Stimulated activated effector memory CD8-positive, alpha-beta T cell treated with anti-CD3 and anti-CD28 coated beads, Interleukin-12 subunit alpha, Interleukin-12 subunit beta, amount 100 ng/mL, for 72 hours (primary cell): ENCODE measurements around the gene B9D2.
A peak's percentile ranks its signal among the peaks of the same experiment; 100 is the strongest.
"Not testable (repeated sequence)": the region's sequence is repeated elsewhere in the genome, so short reads cannot be mapped to it uniquely, and the experiment has no call there.

Experiments used
- ATAC-seq: fragments of 150-1000 bp; cut with Tn5 transposase; 2 replicates; pipeline ENCODE4 v1.10.0; 2021
- DNase-seq, 2 donors: peaks; one replicate each; pipeline ENCODE4 v3.0.0; 2021 to 2022; ENCODE audit warnings: low spot score in 2 of 2
- H3K27ac Mint-ChIP-seq: one replicate; pipeline ENCODE4 v1.8.0; 2022; ENCODE audit warnings: mild to moderate bottlenecking, mixed read lengths
- H3K36me3 Mint-ChIP-seq: one replicate; pipeline ENCODE4 v1.8.0; 2022; ENCODE audit warnings: mild to moderate bottlenecking, mixed read lengths
- H3K4me1 Mint-ChIP-seq: one replicate; pipeline ENCODE4 v1.8.0; 2022; ENCODE audit warnings: mixed read lengths
- H3K4me3 Mint-ChIP-seq: one replicate; pipeline ENCODE4 v1.8.0; 2022; ENCODE audit warnings: mild to moderate bottlenecking, mixed read lengths
- H3K9me3 Mint-ChIP-seq: one replicate; pipeline ENCODE4 v1.8.0; 2022; ENCODE audit warnings: mixed read lengths

The B9D2 gene

GRCh38 chr19:41371541-41371940 lies 7.6 kb upstream of the B9D2 start:
- ATAC-seq, result no peak

GRCh38 chr19:41371119-41371518 lies 7.2 kb upstream of the B9D2 start:
- Mint-ChIP-seq H3K27ac (peak overlapping the region; percentile 79), H3K4me1 (peaks cover 12% of the 10 kb centered on the region)
- not testable (repeated sequence) for DNase-seq, H3K4me3 Mint-ChIP-seq, H3K36me3 Mint-ChIP-seq, H3K9me3 Mint-ChIP-seq, ATAC-seq

More at GRCh38 chr19:41371541-41371940, 7.6 kb upstream of the B9D2 start:
- Mint-ChIP-seq H3K4me3 (no peak overlapping the region), H3K36me3 (no peaks in the 10 kb centered on the region), H3K4me1 (peaks cover 14% of the 10 kb centered on the region), H3K27ac (peak overlapping the region; percentile 79), H3K9me3 (no peaks in the 10 kb centered on the region)
- no peak for DNase-seq

- no peak overlapping the region for H3K27ac Mint-ChIP-seq
- peaks cover 7% of the 10 kb centered on the region for H3K4me1 Mint-ChIP-seq
- H3K36me3 Mint-ChIP-seq, result peaks cover 6% of the 10 kb centered on the region
Observed at GRCh38 chr19:41369769-41370168, 5.8 kb upstream of the B9D2 start.

GRCh38 chr19:41367848-41368301 lies 3.9 kb upstream of the B9D2 start:
- Mint-ChIP-seq H3K4me3 (no peak overlapping the region), H3K27ac (no peak overlapping the region), H3K36me3 (peaks cover 18% of the 10 kb centered on the region), H3K4me1 (peaks cover 20% of the 10 kb centered on the region), H3K9me3 (no peaks in the 10 kb centered on the region)
- DNase-seq, result no peak
- ATAC-seq, result no peak

More at GRCh38 chr19:41369769-41370168, 5.8 kb upstream of the B9D2 start:
- ATAC-seq (no peak), DNase-seq (no peak)
- no peaks in the 10 kb centered on the region for H3K9me3 Mint-ChIP-seq
- H3K4me3 Mint-ChIP-seq, result no peak overlapping the region

- Mint-ChIP-seq H3K27ac (peak overlapping the region; percentile 46), H3K36me3 (peaks cover 18% of the 10 kb centered on the region), H3K9me3 (no peaks in the 10 kb centered on the region), H3K4me1 (peaks cover 15% of the 10 kb centered on the region), H3K4me3 (no peak overlapping the region)
- ATAC-seq, result no peak
- DNase-seq, result no peak
Observed at GRCh38 chr19:41366089-41366488, 2.1 kb upstream of the B9D2 start.

GRCh38 chr19:41364524-41365391 lies 809 bp upstream of the B9D2 start:
- Mint-ChIP-seq H3K27ac (peak overlapping the region; percentile 99), H3K4me1 (peaks cover 15% of the 10 kb centered on the region), H3K36me3 (peaks cover 23% of the 10 kb centered on the region), H3K4me3 (peak overlapping the region; percentile 89), H3K9me3 (no peaks in the 10 kb centered on the region)
- DNase-seq, result no peak
- ATAC-seq, result no peak

GRCh38 chr19:41363371-41363752 lies 587 bp downstream of the B9D2 start:
- Mint-ChIP-seq H3K9me3 (no peaks in the 10 kb centered on the region), H3K4me3 (peak overlapping the region; percentile 89), H3K4me1 (peaks cover 17% of the 10 kb centered on the region), H3K27ac (peak overlapping the region; percentile 99), H3K36me3 (peaks cover 23% of the 10 kb centered on the region)
- ATAC-seq (no peak), DNase-seq (no peak)

- H3K27ac Mint-ChIP-seq, result peak overlapping the region; percentile 99
- H3K36me3 Mint-ChIP-seq, result peaks cover 23% of the 10 kb centered on the region
- no peak for DNase-seq
- no peaks in the 10 kb centered on the region for H3K9me3 Mint-ChIP-seq
- peaks cover 28% of the 10 kb centered on the region for H3K4me1 Mint-ChIP-seq
- peak overlapping the region; percentile 89 for H3K4me3 Mint-ChIP-seq
- no peak for ATAC-seq
Observed at GRCh38 chr19:41362143-41362847, 1.7 kb downstream of the B9D2 start.

- ATAC-seq, result no peak
- Mint-ChIP-seq H3K4me1 (peaks cover 53% of the 10 kb centered on the region), H3K27ac (no peak overlapping the region)
Observed at GRCh38 chr19:41359741-41360140, 4.2 kb downstream of the B9D2 start.

GRCh38 chr19:41357746-41358145 lies 6.2 kb downstream of the B9D2 start:
- DNase-seq (no peak), ATAC-seq (no peak)
- peak overlapping the region; percentile 76 for H3K27ac Mint-ChIP-seq
- H3K4me1 Mint-ChIP-seq, result peaks cover 45% of the 10 kb centered on the region
- H3K4me3 Mint-ChIP-seq, result peak overlapping the region; percentile 49
- H3K36me3 Mint-ChIP-seq, result peaks cover 21% of the 10 kb centered on the region
- no peaks in the 10 kb centered on the region for H3K9me3 Mint-ChIP-seq

More at GRCh38 chr19:41359741-41360140, 4.2 kb downstream of the B9D2 start:
- Mint-ChIP-seq H3K4me3 (no peak overlapping the region), H3K36me3 (peaks cover 17% of the 10 kb centered on the region), H3K9me3 (no peaks in the 10 kb centered on the region)
- DNase-seq, result no peak

GRCh38 chr19:41356984-41357739 lies 6.8 kb downstream of the B9D2 start:
- Mint-ChIP-seq H3K4me1 (peaks cover 45% of the 10 kb centered on the region), H3K9me3 (no peaks in the 10 kb centered on the region), H3K4me3 (peak overlapping the region; percentile 49), H3K27ac (peak overlapping the region; percentile 76), H3K36me3 (peaks cover 27% of the 10 kb centered on the region)
- ATAC-seq, result no peak
- DNase-seq, result no peak

GRCh38 chr19:41355802-41356201 lies 8.1 kb downstream of the B9D2 start:
- Mint-ChIP-seq H3K4me3 (peak overlapping the region; percentile 49), H3K9me3 (no peaks in the 10 kb centered on the region), H3K27ac (peak overlapping the region; percentile 76), H3K36me3 (peaks cover 40% of the 10 kb centered on the region), H3K4me1 (peaks cover 48% of the 10 kb centered on the region)
- ATAC-seq (no peak), DNase-seq (no peak)

- Mint-ChIP-seq H3K36me3 (peaks cover 46% of the 10 kb centered on the region), H3K4me3 (peak overlapping the region; percentile 49), H3K9me3 (no peaks in the 10 kb centered on the region), H3K4me1 (peaks cover 55% of the 10 kb centered on the region), H3K27ac (peak overlapping the region; percentile 76)
- ATAC-seq (no peak), DNase-seq (peak in 1 of 2 donors; percentile 55)
Observed at GRCh38 chr19:41355035-41355434, 8.9 kb downstream of the B9D2 start.

- Mint-ChIP-seq H3K4me1 (peaks cover 61% of the 10 kb centered on the region), H3K9me3 (no peaks in the 10 kb centered on the region), H3K4me3 (peak overlapping the region; percentile 94), H3K36me3 (peaks cover 48% of the 10 kb centered on the region), H3K27ac (peak overlapping the region; percentile 91)
- ATAC-seq (no peak), DNase-seq (peak in 1 of 2 donors; percentile 55)
Observed at GRCh38 chr19:41354343-41354953, 9.5 kb downstream of the B9D2 start.
